SU-DHL-6 (cell line): ENCODE data around the gene RDH16.
"Not testable (repeated sequence)": the region's sequence is repeated elsewhere in the genome, so short reads cannot be mapped to it uniquely, and the experiment has no call there.

ENCODE experiments used
- H2AFZ ChIP-seq: fragments of 200-600 bp; sonication (generic); 2 replicates; pipeline ENCODE4 v1.6.1; 2014; ENCODE audit warnings: low read depth, mild to moderate bottlenecking, moderate library complexity, mixed read lengths, antibody characterized with exemption, low read length; ENCODE audit not compliant: severe bottlenecking
- H3F3A ChIP-seq: fragments of 200-600 bp; shearing (Covaris generic); 2 replicates; pipeline ENCODE4 v1.6.0; 2016; ENCODE audit warnings: antibody characterized with exemption, mild to moderate bottlenecking; ENCODE audit not compliant: insufficient read depth
- H3K27ac ChIP-seq: fragments of 200-600 bp; sonication (generic); 2 replicates; pipeline ENCODE4 v1.5.1; 2016; ENCODE audit warnings: low read depth, mild to moderate bottlenecking, low read length, moderate library complexity, mixed read lengths
- H3K27me3 ChIP-seq: fragments of 200-600 bp; sonication (generic), shearing (Covaris generic); 2 replicates; pipeline ENCODE4 v1.6.0; 2014; ENCODE audit warnings: mild to moderate bottlenecking, low read length
- H3K36me3 ChIP-seq: fragments of 200-600 bp; sonication (generic); 2 replicates; pipeline ENCODE4 v1.6.1; 2014; ENCODE audit warnings: mild to moderate bottlenecking, low read length, mixed read lengths
- H3K4me2 ChIP-seq: fragments of 300-600, 200-600 bp; shearing (Covaris generic), sonication (generic); 2 replicates; pipeline ENCODE4 v1.6.0; 2014; ENCODE audit warnings: low read length, low read depth, mild to moderate bottlenecking; ENCODE audit not compliant: poor library complexity, severe bottlenecking
- H3K4me3 ChIP-seq: fragments of 200-600 bp; sonication (generic); 2 replicates; pipeline ENCODE4 v1.5.1; 2014; ENCODE audit warnings: antibody characterized with exemption, low read length, mild to moderate bottlenecking, mixed read lengths; ENCODE audit not compliant: insufficient read depth, poor library complexity, severe bottlenecking
- H3K79me2 ChIP-seq: fragments of 200-600 bp; sonication (generic); 2 replicates; pipeline ENCODE4 v1.6.1; 2014; ENCODE audit warnings: mild to moderate bottlenecking, low read length, moderate library complexity; ENCODE audit not compliant: insufficient read depth
- H3K9ac ChIP-seq: fragments of 200-600 bp; sonication (generic); 2 replicates; pipeline ENCODE4 v1.7.0; 2014; ENCODE audit warnings: mild to moderate bottlenecking, low read length
- H3K9me2 ChIP-seq: fragments of 200-600 bp; sonication (generic); replicated peaks from 2 replicates; pipeline ENCODE4 v1.6.1; 2014; ENCODE audit warnings: low read length; ENCODE audit not compliant: insufficient read depth
- H3K9me3 ChIP-seq: fragments of 200-600 bp; sonication (generic); 2 replicates; pipeline ENCODE4 v1.6.1; 2014; ENCODE audit warnings: low read length, mixed read lengths; ENCODE audit not compliant: insufficient read depth
- H4K20me1 ChIP-seq: fragments of 200-600 bp; sonication (generic); 2 replicates; pipeline ENCODE4 v1.6.1; 2014; ENCODE audit warnings: low read depth, mild to moderate bottlenecking, antibody characterized with exemption, low read length, moderate library complexity, mixed read lengths
- CTCF ChIP-seq: fragments of 200-600 bp; sonication (generic); IDR thresholded peaks from one replicate; pipeline ENCODE4 v1.5.1; 2017; ENCODE audit warnings: antibody characterized with exemption, mild to moderate bottlenecking, low read length, moderate library complexity; ENCODE audit not compliant: insufficient read depth, poor library complexity, severe bottlenecking
- EZH2phosphoT487 ChIP-seq: fragments of 200-600 bp; sonication (generic), shearing (Covaris generic); conservative IDR thresholded peaks from 2 replicates; pipeline ENCODE4 v1.6.1; 2018; ENCODE audit warnings: mild to moderate bottlenecking, antibody characterized with exemption, low read length, moderate library complexity, mixed read lengths

Gene RDH16

DNA sequence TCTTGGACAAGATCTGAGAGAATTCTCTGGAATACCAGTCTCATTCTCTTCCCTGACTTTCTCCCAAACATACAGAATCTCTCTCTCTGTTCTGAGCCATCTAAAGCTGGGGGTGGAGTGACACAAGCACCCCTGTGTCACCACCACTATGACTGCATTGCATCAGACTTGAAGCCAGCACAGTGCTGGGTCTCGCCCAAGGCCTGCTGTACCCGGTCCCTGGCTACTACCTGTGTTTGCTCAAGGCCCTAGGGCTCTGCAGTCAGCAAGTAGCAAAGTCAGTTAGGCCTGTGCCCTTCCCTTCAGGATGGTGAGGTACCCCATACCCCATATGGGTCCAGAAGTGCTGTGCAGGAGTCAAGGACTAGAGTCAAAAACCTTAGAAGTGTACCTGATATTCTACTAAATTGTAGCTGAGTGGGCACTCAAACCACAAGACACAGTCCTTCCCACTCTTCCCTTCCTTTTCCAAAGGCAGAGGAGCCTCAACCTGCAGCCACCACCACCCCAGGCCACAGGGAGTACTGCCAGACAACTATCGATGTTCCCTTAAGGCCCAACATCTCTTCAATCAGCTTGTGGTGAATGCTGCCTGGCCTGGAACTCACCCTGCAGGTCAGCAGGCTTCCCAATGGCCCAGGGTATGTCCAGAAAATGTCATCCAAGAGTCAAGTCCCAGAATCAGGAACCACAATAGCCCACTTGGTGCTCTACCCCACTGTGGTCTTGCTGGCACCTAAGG, 21.2 kb upstream of the RDH16 start:
- Histone ChIP-seq H3K27me3 (no peaks in the 10 kb centered on the region), H3F3A (no peaks in the 10 kb centered on the region), H3K9me3 (no peaks in the 10 kb centered on the region), H3K79me2 (no peaks in the 10 kb centered on the region), H4K20me1 (no peaks in the 10 kb centered on the region), H2AFZ (no peak overlapping the region), H3K4me3 (no peak overlapping the region), H3K36me3 (no peaks in the 10 kb centered on the region), H3K9me2 (no peaks in the 10 kb centered on the region), H3K4me2 (no peak overlapping the region), H3K9ac (no peak overlapping the region), H3K27ac (no peak overlapping the region)
- TF ChIP-seq EZH2phosphoT487 = no peak
- no peak for TF ChIP-seq CTCF

- not testable (repeated sequence) for H3K79me2 ChIP-seq, H3F3A ChIP-seq, H3K36me3 ChIP-seq, H3K27ac ChIP-seq, H4K20me1 ChIP-seq, H3K4me2 ChIP-seq, H3K27me3 ChIP-seq, H3K9me2 ChIP-seq, H3K9ac ChIP-seq, H3K9me3 ChIP-seq, H2AFZ ChIP-seq, H3K4me3 ChIP-seq
Observed at GRCh38 chr12:56977361-56977760, 20.0 kb upstream of the RDH16 start.

GRCh38 chr12:56974224-56974623, 16.8 kb upstream of the RDH16 start:
- H3F3A ChIP-seq, H3K9ac ChIP-seq, H3K9me2 ChIP-seq, H3K4me3 ChIP-seq, H3K36me3 ChIP-seq, H3K79me2 ChIP-seq, H3K9me3 ChIP-seq, H3K27ac ChIP-seq, H3K4me2 ChIP-seq, H2AFZ ChIP-seq, H3K27me3 ChIP-seq, H4K20me1 ChIP-seq: not testable (repeated sequence)

GRCh38 chr12:56968910-56969309, 11.5 kb upstream of the RDH16 start:
- not testable (repeated sequence) for H4K20me1 ChIP-seq, H2AFZ ChIP-seq, H3F3A ChIP-seq, H3K9me3 ChIP-seq, H3K9me2 ChIP-seq, H3K4me3 ChIP-seq, H3K79me2 ChIP-seq, H3K36me3 ChIP-seq, H3K27me3 ChIP-seq, H3K9ac ChIP-seq, H3K27ac ChIP-seq, H3K4me2 ChIP-seq

GRCh38 chr12:56965997-56966642, 8.7 kb upstream of the RDH16 start:
- not testable (repeated sequence) for H2AFZ ChIP-seq, H3K79me2 ChIP-seq, H3K4me2 ChIP-seq, H3K4me3 ChIP-seq, H3K36me3 ChIP-seq, H3K9ac ChIP-seq, H3K9me2 ChIP-seq, H3K9me3 ChIP-seq, H4K20me1 ChIP-seq, H3F3A ChIP-seq, H3K27me3 ChIP-seq, H3K27ac ChIP-seq

DNA sequence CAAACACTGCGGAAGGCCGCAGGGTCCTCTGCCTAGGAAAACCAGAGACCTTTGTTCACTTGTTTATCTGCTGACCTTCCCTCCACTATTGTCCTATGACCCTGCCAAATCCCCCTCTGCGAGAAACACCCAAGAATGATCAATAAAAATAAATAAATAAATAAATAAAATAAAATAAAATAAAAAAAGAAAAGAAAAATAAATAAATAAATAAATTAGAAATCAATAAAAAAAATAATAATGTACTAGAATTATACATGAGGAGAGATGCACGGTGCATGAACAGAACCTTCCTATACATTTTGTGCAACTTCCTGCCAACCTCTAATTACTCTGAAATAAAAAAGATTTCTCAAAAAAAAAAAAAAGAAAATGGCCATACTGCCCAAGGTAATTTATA, 7.7 kb upstream of the RDH16 start:
- not testable (repeated sequence) for H3K4me3 ChIP-seq, H4K20me1 ChIP-seq, H3K79me2 ChIP-seq, H3K4me2 ChIP-seq, H3K27me3 ChIP-seq, H3K36me3 ChIP-seq, H3K27ac ChIP-seq, H3F3A ChIP-seq, H3K9ac ChIP-seq, H2AFZ ChIP-seq, H3K9me2 ChIP-seq, H3K9me3 ChIP-seq

DNA sequence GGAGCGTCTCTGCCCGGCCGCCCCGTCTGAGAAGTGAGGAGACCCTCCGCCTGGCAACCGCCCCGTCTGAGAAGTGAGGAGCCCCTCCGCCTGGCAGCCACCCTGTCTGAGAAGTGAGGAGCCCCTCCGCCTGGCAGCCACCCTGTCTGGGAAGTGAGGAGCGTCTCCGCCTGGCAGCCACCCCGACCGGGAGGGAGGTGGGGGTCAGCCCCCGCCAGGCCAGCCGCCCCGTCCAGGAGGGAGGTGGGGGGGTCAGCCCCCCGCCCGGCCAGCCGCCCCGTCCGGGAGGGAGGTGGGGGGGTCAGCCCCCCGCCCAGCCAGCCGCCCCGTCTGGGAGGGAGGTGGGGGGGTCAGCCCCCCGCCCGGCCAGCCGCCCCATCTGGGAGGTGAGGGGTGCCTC, 6.1 kb upstream of the RDH16 start:
- H3K27ac ChIP-seq, H3K9me3 ChIP-seq, H3K79me2 ChIP-seq, H3K4me3 ChIP-seq, H3K27me3 ChIP-seq, H3K9ac ChIP-seq, H4K20me1 ChIP-seq, H3K36me3 ChIP-seq, H2AFZ ChIP-seq, H3K9me2 ChIP-seq, H3F3A ChIP-seq, H3K4me2 ChIP-seq: not testable (repeated sequence)
